NCI-H345 (cell line): Measurements from ENCODE around the gene ZNF555.
"Not testable (repeated sequence)": the region's sequence is repeated elsewhere in the genome, so short reads cannot be mapped to it uniquely, and the experiment has no call there.

Experiments
- DNase-seq: peaks from one replicate; lab custom pipeline; 2025; lab: John Stamatoyannopoulos, UW

Gene ZNF555

DNA sequence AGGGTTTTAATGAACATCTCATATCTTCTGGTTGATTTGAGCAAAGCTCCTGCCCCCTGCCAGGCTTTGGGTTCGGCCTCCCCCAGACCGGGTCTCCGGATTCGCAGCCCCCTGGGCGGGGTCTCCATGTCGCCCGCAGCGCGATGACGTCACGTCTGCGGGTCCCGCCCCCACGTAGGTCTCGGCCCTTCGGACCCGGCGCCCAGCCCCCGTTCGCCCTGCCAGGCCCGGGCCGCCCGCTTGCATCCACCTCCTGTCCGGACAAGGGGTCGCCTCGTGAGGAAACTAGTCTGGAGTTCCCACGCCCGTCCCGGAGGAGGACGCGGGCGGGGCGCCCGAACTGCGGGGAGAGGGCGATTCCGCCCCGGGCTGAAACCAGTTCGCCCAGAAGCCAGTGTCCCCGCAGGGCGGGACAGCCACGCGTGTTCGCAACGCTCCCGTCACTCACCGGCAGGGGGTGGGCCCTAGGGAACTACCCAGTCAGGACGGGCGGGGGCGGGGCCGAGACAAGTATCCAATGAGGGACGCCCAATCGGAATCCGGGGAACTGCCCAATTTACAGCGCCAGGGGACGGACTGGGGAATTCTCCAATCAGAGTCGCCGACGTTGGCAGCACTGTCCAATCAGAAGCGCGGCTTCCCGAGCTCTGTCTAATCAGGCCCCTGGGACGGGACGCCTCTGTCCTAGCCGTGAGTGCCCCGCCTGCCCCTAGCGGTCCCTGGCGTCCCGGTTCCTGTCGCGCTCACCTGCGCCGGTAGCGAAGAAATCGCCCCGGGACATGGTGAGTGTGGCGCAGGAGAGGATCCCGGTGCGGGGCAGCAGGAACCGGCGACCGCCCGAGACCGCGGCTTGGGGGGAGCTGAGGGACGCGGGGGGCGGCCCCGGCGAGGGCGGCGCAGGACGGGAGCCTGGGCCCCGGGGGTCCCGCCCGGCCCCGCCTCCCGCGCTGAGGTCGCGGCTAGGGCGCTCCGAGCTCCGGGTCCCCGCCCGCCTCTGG is at the start of gene ZNF555:
ZNF555 (plus strand) TSS at position 682 of the 998 bp plus-strand sequence; CDS start at position 780, 98 bp downstream.
- peak; percentile 98 for DNase-seq

DNA sequence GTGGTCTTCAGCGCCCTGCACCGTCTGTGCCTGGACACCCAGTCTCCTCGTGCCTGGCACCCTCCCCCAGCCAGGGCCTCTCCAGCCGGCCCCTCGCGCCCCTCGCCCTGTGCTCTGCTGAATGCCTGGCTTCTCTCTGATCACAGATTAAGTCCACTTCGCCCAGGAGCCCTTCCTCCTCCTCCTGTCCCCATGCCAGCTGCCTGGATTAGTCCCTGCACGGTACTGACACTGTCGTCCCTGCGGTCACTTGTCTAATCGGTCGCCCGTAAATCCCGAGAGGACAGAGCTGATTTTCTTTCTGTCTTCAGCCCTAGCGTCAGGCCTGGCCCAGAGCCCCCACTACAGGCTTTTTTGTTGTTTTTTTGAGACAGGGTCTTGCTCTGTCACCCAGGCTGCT is 49.4 kb upstream of the ZNF555 start:
- no peak for DNase-seq

DNA sequence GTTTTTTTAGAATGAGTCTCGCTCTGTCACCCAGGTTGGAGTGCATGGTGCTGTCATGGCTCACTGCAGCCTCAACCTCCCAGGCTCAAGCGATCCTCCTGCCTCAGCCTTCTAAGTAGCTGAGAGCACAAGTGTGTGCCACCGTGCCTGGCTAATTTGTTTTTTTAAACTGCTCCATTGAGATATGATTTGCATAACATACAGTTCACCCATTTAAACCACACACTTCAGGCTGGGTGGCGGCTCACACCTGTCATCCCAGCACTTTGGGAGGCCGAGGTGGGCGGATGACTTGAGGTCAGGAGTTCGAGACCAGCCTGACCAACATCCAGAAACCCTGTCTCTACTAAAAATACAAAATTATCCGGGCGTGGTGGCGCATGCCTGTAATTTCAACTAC is 48.6 kb upstream of the ZNF555 start:
- not testable (repeated sequence) for DNase-seq

DNA sequence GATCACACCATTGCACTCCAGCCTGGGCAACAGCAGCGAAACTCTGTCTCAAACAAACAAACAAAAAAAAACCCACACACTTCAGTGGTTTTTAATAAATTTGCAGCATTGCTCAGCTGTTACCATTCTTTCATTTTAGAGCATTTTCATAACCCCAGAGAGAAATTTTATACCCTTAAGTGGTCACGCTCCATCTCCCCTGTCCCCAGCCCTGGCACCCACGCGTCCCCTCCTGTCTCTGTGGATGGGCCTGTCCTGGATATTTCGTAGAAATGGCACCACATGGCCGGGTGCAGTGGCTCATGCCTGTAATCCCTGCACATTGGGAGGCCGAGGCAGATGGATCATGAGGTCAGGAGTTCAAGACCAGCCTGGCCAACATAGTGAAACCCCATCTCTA is 48.1 kb upstream of the ZNF555 start:
- DNase-seq = no peak

DNA sequence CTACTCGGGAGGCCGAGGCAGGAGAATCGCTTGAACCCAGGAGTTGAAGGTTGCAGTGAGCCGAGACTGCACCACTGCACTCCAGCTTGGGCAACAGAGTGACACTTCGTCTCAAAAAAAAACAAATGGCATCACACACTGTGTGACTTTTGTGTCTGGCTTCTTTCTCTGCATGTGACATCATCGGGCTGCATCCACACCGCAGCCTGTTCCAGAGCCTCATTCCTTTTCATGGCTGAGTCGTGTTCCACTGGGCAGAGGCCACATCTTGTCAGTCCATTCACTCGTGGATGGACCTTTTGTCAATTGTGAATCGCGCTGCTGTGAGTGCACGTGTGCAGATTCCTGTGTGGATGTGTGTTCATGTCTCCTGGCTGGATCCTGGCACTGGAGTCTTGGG is 47.7 kb upstream of the ZNF555 start:
- DNase-seq = no peak

DNA sequence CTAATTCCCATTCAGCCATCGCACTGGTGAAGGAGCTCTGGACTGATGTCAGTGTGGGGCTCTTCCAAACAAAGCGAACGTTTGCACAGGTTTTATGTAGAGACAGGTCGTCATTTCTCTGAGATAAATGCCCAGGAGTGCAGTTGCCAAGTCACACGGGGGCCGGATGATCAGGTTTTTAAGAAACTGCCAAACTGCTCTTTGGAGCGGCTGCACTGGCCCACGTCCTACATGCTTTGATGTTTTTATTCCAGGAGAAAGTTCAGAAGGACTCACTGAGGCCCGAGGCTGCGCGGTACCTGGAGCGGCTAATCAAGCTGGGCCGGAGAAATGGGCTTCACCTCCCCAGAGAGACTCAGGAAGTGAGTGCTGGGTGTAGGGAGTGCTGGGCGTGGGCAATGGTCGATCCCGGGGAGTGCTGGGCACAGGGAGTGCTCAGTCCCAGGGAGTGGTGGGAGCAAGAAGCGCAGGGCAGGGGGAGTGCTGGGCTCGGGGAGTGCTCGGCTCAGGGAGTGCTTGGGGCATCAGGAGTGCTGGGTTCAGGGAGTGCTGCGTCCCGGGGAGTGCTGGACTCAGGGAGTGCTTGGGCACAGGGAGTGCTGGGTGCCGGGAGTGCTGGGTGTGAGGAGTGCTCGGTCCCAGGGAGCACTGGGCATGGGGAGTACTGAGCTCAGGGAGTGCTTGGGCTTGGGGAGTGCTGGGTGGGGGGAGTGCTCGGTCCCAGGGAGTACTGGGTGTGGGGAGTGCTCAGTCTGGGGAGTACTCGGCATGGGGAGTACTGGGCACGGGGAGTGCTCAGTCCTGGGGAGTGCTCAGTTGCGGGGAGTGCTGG is 45.2 kb upstream of the ZNF555 start:
- DNase-seq = no peak

DNA sequence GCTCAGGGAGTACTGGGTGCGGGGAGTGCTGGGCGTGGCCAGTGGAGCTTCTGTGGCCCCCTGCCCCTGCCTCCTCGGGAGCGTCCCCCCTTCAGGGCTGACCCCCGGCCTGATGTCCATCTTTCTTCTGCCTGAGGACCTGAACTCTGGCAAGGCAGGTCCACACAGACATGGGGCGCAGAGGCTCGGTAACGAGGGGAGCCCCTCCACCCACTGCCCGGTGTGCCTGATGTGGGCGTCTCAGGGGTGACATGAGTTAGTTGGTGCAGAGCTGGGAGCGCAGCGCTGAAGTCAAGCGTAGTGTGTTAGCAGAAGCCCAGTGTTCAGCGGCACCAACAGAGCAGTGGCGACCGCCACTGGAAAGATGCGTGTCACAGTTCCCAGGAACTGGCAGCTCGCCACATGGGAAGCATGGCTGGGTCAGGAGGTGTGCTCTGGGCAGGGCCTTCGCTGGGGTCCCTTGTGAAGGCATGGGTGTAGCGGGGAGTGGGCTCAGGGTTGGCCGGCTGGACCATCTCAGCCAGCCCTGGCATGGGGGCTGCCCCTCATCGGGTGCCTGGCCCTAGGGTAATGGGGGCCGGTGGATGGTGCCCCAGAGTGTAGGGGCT is 44.5 kb upstream of the ZNF555 start:
- no peak for DNase-seq

DNA sequence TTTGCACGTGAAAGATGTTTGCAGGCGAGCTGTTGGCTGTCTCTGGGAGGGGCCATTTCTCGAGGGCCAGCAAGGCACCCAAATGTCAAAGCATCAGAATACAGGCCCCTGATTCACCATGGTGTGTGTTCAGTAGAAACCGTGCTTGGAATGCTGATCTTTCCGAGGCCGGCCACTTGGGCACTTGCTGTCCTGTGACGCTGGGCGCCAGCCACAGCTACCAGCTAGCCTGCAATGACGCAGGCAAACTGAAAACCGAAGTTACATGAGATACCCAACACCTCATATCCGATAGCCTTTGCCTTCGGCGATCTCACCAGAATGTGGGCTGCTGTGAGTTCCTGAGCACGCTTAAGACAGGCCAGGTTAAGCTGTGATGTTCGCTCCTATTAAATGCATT is 44.0 kb upstream of the ZNF555 start:
- DNase-seq = no peak

DNA sequence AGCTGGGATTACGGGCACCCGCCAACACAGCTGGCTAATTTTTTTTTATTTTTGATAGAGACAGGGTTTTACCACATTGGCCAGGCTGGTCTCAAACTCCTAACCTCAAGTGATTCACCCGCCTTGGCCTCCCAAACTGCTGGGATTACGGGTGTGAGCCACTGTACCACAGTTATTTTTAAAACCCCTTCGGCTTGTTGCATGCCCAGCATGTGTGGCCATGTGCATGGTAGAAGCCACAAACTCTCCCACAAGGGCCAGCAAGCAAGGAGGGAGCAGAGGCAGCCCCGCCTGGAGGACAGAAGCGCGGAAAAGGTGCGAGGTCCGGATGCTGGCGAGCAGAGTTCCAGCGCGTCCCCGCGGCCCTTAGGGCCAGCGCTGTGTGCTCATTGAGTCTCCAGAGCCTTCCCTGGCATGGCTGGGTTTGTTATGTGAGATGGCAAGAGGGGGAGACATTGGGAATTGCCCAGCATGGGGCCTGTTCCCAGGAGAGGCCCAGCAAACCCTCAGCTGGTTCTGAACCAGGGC is 43.1 kb upstream of the ZNF555 start:
- no peak for DNase-seq

DNA sequence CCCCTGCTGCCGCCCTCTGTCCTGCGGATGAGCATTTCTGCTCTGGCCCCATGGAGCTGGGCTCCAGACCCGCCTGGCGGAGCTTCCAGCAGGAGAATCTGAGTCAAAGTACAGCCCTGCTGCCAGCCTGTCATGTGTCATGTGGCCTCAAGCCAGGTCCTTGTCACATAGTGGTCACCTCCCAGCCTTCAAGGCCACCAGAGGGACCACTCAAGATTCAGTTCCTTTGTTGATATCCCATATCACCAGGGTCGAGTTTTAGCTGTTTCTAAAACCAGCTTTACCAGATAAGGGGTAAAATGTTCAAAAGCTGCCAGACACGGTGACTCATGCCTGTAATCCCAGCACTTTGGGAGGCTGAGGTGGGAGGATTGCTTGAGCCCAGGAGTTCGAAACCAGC is 42.5 kb upstream of the ZNF555 start:
- no peak for DNase-seq

DNA sequence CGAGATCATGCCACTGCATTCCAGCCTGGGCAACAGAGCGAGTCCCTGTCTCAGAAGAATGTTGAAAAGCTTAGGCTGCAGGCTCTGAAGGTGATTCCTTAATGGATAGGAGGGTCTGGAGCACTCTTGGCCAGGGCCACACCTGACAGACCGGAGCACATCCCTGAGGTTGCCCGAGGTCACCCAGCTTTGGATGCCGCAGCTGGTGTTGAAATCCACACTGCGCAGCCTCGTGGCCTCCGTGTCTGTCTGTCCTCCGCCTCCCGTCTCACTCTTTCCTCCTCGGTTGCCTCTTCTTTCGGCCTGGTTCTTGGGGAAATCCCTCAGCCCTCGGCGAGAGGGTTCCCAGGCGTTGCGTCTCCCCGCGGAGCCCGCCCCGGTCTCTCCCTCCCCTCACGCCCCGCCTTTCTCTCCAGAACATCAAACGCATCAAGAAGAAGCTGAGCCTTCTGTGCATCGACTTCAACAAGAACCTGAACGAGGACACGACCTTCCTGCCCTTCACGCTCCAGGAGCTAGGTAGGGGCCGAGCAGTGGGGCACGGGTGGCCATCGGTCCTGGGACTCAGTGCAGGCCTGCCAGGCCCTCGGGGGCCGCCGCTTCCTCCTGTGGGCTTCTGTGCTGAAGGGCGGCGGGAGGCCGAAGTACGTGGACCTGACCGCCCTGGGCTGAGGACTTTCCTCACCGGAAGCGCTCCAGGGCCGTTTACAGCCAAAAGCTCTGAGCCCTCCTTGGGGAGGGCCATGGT is 41.8 kb upstream of the ZNF555 start:
- DNase-seq = no peak

DNA sequence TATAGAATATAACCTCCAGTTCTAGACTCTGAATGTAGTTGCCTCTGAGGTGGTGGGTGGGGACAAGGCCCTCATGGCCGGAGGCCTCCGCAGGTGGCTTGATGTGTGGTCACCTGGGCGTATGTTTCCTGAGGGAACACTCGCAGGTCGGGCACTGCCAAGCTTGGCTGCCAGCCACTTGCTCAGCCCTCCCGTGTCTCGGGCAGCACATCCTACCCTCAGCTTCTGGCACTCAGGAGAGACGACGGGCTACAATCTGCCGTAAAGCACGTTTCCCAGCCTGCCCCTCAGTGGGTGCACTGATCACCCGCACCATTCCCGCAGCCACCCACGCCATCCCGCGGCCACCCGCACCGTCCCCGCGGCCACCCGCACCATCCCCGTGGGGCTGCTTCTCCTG is 40.8 kb upstream of the ZNF555 start:
- DNase-seq = no peak

DNA sequence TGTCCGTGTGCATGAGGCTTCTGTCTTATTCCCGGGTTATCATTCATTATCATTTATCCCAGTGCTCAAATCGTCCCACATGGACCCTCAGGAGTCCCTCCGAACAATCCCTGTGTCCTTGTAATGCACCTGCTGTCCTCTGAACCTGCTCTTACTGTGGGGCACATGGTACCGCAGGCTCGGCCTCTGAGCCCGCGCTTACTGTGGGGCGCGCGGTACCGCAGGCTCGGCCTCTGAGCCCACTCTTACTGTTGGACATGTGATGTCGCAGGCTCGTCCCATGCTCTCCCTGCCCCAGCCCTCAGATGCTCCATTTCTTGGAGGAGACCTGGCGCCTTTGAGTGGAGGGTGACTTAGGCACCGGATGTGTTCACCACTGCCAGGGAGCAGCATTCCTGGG is 38.4 kb upstream of the ZNF555 start:
- no peak for DNase-seq

DNA sequence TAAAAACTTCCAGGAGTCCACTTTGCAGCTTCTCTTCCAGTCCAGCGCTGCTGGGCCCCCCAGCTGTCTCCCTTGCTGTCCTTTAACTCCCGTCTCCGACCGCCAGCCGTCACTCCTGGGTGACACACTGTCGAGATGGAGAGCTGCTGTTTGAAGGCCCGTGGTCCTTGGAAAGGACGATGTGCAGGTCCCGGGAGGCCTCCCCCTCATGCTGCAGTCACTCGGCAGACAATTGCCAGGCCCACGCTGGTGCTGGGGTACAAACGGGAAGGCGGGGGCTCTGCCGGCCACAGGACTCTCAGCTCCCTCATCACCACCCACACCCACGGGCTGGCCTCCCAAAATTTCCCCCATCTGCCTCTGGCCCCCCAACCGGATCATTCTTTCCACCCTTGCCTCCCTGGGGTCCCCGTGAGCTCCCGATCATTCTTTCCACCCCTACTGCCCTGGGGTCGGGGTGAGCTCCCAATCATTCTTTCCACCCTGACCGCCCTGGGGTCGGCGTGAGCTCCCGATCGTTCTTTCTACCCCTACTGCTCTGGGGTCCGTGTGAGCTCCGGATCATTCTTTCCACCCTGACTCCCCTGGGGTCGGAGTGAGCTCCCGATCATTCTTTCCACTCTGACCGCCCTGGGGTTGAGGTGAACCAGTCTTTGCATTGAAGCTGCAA is 37.7 kb upstream of the ZNF555 start:
- no peak for DNase-seq

DNA sequence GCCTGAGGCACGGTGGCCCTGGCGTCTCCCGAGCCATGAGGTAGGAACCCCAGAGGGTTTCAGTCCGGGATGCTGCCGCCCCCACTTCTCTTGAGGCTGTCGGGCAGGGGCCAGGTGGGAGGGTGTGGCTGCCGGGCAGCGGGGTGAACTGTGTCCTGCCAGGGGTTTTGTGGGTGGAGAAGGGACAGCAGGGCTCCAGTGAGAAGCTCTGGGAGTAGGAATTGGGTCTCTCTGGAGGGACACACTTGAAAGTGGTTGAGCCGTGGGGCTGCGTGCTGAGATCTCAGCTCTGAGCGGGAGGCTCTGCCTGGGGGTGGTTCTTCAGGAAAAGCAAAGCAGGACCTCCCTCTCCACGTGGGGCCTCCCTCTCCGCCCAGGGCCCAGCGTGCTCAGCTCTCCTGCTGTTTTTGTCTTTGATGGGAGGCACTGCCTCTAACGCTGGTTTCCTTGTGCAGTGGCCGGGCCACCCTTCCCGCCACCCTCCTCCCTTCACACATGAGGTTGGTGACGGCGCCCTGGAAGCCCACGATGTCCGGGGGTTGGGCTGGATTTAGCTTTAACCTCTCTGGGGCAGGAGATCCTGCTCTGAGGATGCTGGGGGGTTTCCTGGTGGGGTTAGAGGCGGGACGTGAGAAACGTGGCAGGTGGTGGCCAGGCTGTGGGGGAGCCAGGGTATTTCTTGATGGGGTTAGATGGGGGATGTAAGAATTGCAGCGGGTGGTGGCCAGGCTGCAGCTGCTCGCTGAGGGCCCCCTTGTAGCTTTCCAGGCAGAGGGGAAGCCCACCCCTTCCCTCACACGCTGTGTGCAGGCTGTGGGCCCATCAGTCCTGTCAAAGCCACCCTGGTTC is 36.9 kb upstream of the ZNF555 start:
- no peak for DNase-seq

DNA sequence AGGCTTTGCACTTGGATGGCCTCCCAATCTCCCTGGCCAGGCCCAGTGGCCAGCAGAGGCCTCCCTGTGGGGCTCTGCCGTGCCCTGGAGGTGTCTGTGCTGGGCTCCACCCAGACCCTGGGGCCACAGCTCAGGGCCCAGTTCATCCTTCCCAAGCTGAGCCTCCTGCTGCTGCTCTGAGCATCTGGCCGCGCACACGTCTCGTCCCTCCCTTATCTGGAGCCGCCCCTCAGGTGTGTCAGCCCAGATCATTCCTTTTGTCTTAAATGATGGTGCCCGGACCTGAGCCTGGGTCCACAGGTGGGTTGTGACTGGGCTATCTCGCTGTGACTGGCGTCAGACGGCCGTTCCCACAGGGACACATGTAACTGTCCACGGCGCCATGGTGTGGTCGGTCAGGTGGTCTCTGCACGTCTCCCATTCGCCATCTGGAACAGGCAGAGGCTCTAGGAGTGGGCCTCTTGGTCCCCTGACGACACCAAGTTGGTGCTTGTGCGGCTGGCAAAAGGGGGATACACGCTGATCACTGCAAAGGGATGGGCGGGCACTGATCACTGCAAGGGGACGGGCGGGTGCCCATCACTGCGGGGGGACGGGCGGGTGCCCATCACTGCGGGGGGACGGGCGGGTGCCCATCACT is 35.9 kb upstream of the ZNF555 start:
- no peak for DNase-seq

DNA sequence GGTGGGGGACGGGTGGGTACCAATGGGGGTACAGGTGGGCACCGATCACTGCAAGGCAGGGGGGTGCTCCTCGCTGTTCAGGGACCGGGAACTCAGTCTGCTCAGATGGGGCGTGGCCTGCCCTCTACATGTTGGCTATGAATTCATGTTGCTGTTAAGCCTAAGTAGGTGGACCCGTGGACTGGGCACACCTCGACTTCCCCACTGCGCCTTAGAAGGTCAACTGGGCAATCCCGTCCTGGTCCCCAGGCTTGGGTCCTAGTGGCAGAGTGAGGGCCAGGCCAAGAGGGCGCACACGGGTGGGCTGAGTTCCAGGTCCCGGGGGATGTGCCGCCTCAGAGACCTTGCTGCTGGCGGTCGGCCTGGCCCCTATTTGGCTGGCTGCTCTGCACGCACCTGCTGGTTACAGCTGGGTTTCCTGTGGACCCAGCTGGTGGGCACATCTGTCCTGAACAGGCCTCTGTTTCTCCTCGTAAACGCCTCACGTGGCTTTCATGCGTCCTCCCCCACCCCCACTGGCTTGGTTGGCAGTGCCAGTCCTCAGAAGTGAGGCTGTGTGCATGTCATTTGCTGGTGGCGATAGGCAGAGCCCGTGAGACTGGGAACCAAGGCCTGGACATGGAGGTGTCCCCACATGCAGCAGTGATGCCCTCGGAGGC is 35.2 kb upstream of the ZNF555 start:
- DNase-seq = no peak

DNA sequence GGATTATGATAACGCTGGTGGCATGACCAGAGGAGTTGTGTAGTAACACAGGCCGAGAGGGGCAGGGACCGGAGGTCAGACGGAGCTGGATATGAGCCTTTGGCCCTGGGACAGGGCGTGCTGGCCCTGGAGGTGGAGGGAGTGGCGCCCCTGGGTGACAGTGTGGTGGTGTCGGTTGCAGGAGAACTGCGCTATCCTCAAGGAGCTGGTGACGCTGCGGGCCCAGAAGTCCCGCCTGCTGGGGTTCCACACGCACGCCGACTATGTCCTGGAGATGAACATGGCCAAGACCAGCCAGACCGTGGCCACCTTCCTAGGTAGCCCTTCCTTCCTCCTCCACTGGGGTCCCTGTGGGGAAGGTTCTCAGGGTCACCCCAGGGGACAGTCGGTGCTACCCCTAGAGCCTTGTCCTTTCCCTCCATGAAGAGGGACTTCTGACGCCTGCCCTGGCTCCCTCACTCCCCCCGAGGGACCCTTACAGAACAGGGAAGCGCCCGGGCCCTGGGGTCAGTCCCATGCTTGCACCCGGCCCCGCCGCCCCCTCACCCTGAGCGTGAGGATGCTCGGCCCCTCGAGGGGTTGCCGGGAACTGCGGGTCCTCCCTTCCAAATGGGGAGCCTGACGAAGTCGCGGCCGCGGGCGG is 34.4 kb upstream of the ZNF555 start:
- no peak for DNase-seq
